OCI-LY7 (cell line): ENCODE data around the gene SCO1. TPM values are rescaled to one million over a fixed set of nuclear protein-coding genes. Genes with fewer than 3 reads are reported as not detected.

Experiments
- BruUV-seq: library from RNA; stranded (reverse); fragments of 400-500 nt; replicated peaks from 2 replicates; lab custom pipeline; 2021; lab: Mats Ljungman, UMichigan
- CTCF ChIA-PET: fragments of 300-600 bp; sonication (Branson Sonifier 250); formaldehyde crosslinking; loops from one replicate; lab custom pipeline; 2022; ENCODE audit warnings: antibody characterized with exemption; ENCODE audit not compliant: unreplicated experiment; lab: Charles Lee
- POLR2A ChIA-PET: fragments of 300-600 bp; sonication (Branson Sonifier 250); formaldehyde crosslinking; loops from one replicate; lab custom pipeline; 2022; ENCODE audit warnings: antibody characterized with exemption; lab: Charles Lee
- DNase-seq: peaks from one replicate; pipeline ENCODE4 v3.0.0-alpha.2; 2015; ENCODE audit warnings: low spot score
- H2AFZ ChIP-seq: fragments of 200-600 bp; sonication (generic), shearing (Covaris generic); 2 replicates; pipeline ENCODE4 v1.6.1; 2014; ENCODE audit warnings: mild to moderate bottlenecking, antibody characterized with exemption, low read length, moderate library complexity
- H3K27ac ChIP-seq: fragments of 200-600 bp; sonication (generic); 2 replicates; pipeline ENCODE4 v1.5.1; 2014; ENCODE audit warnings: mixed run types, low read depth, mild to moderate bottlenecking, moderate library complexity, low read length, inconsistent platforms; ENCODE audit not compliant: poor library complexity, severe bottlenecking
- H3K36me3 ChIP-seq: fragments of 200-600 bp; sonication (generic); 2 replicates; pipeline ENCODE4 v1.6.1; 2014; ENCODE audit warnings: mild to moderate bottlenecking, antibody characterized with exemption, low read length, moderate library complexity, mixed read lengths; ENCODE audit not compliant: insufficient read depth
- H3K4me1 ChIP-seq: fragments of 200-600 bp; sonication (generic); 2 replicates; pipeline ENCODE4 v1.5.1; 2014; ENCODE audit warnings: mild to moderate bottlenecking, low read length; ENCODE audit not compliant: insufficient read depth, poor library complexity, severe bottlenecking
- H3K4me2 ChIP-seq: fragments of 200-600 bp; sonication (generic); 2 replicates; pipeline ENCODE4 v1.6.1; 2014; ENCODE audit warnings: mild to moderate bottlenecking, low read length
- H3K4me3 ChIP-seq: fragments of 200-600 bp; sonication (generic); 2 replicates; pipeline ENCODE4 v1.5.1; 2014; ENCODE audit warnings: mild to moderate bottlenecking, low read depth, low read length; ENCODE audit not compliant: poor library complexity, severe bottlenecking
- H3K79me2 ChIP-seq: fragments of 200-600 bp; sonication (generic); 2 replicates; pipeline ENCODE4 v1.6.1; 2016; ENCODE audit warnings: low read depth, mild to moderate bottlenecking, low read length, moderate library complexity, mixed read lengths; ENCODE audit not compliant: insufficient read depth
- H3K9me2 ChIP-seq: fragments of 200-600 bp; sonication (generic); 2 replicates; pipeline ENCODE4 v1.6.1; 2016; ENCODE audit warnings: mild to moderate bottlenecking, low read length, mixed read lengths; ENCODE audit not compliant: insufficient read depth
- H3K9me3 ChIP-seq: fragments of 200-600 bp; sonication (generic); 2 replicates; pipeline ENCODE4 v1.6.1; 2014; ENCODE audit warnings: mild to moderate bottlenecking, mixed run types, low read length, mixed read lengths
- H4K20me1 ChIP-seq: fragments of 200-600 bp; sonication (generic); 2 replicates; pipeline ENCODE4 v1.6.1; 2014; ENCODE audit warnings: mild to moderate bottlenecking, antibody characterized with exemption, low read length, moderate library complexity, mixed read lengths; ENCODE audit not compliant: insufficient read depth
- EZH2phosphoT487 ChIP-seq: fragments of 200-600 bp; sonication (generic); IDR thresholded peaks from 2 replicates; pipeline ENCODE4 v1.6.1; 2018; ENCODE audit warnings: low read depth, borderline replicate concordance, mild to moderate bottlenecking, mixed run types, antibody characterized with exemption, low read length, moderate library complexity, mixed read lengths
- intact Hi-C: fragments of 100-400 bp; cut with micrococcal nuclease; formaldehyde crosslinking; loops from one replicate; pipeline ENCODE4 v1.10.0; 2022; ENCODE audit not compliant: unreplicated experiment
- total RNA-seq, 2 experiments: library from RNA; depleted of rRNA in 1 of 2; stranded (reverse); fragments of >200 nt in 1 of 2; shearing (Covaris generic) in 1 of 2; gene quantifications; 2 replicates each; pipeline ENCODE4 v1.2.3, GENCODE V29; 2014 to 2022
- TF ChIP-seq, protein P1 (sequence below): fragments of 200-600 bp; sonication (generic); conservative IDR thresholded peaks from 2 replicates; pipeline ENCODE4 v1.5.1; 2014; ENCODE audit warnings: mild to moderate bottlenecking, antibody characterized with exemption, low read length, moderate library complexity, mixed read lengths

The SCO1 gene
- total RNA-seq, 2 experiments from 2014 or later: 32.2 to 44.4 TPM

DNA sequence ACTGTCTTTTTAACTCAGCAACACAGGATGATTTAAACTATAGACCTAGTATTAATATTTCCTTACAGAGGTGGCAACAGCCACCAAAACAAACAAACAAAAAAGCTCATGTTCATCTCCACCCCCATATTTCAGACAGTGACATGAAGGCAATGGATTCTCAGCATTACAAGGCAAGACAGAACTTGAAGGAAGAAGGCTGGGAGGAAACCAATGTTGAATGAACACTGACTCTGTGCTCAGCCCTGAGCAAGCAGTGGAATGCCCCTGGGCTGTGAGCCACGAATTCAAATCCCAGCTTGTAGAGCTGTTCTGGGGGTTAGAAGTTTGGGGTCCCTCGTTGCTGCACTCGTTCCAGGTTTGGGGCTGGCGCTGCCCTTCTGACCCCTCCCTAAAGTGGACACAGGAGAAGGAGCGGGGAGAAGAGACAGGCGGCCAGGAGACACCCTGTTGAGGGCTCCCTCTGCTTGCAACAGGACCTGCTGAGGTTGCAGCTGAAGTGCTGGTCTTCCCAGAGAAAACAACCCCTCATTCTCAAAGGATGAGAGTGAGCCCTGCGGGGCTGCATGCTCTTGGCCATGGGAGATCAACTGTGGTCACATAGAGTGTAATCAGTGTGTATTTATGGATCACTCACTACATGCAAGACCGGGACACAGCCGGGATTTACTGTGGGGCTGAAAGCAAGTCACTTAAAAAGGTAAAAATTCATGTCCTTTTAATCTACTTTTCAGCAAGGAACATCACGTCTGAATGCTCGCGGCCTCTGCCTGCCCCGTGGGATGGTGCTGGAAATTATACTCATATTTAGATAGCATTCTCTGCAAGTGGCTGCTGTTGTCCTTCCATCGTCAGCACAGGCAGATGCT, 74.5 kb downstream of the SCO1 start:
- Histone ChIP-seq H3K9me3 (no peaks in the 10 kb centered on the region), H4K20me1 (no peaks in the 10 kb centered on the region), H3K36me3 (no peaks in the 10 kb centered on the region), H3K79me2 (no peaks in the 10 kb centered on the region), H3K4me1 (peaks cover 10% of the 10 kb centered on the region), H3K9me2 (no peaks in the 10 kb centered on the region), H3K4me2 (peak overlapping the region; percentile 41; the same call in 1 of the 2 replicates), H3K27ac (no peak overlapping the region), H2AFZ (peak overlapping the region; percentile 91), H3K4me3 (no peak overlapping the region)
- no peak for DNase-seq
- TF ChIP-seq, protein P1, sequence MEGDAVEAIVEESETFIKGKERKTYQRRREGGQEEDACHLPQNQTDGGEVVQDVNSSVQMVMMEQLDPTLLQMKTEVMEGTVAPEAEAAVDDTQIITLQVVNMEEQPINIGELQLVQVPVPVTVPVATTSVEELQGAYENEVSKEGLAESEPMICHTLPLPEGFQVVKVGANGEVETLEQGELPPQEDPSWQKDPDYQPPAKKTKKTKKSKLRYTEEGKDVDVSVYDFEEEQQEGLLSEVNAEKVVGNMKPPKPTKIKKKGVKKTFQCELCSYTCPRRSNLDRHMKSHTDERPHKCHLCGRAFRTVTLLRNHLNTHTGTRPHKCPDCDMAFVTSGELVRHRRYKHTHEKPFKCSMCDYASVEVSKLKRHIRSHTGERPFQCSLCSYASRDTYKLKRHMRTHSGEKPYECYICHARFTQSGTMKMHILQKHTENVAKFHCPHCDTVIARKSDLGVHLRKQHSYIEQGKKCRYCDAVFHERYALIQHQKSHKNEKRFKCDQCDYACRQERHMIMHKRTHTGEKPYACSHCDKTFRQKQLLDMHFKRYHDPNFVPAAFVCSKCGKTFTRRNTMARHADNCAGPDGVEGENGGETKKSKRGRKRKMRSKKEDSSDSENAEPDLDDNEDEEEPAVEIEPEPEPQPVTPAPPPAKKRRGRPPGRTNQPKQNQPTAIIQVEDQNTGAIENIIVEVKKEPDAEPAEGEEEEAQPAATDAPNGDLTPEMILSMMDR: no peak
- TF ChIP-seq EZH2phosphoT487: no peak
- intact Hi-C loops: no loop called here
- POLR2A ChIA-PET: no interaction called here
- CTCF ChIA-PET: interaction anchor here (0.8 kb wide), 1 partner anchor 8 kb away, joined by 6 read pairs; no protein-coding TSS in a partner anchor
- BruUV-seq: no TSS peak

Other genes starting within 250 kb of the SCO1 start
- not detected in 2 replicates for gene MYH4, start 228.0 kb downstream of the SCO1 start, total RNA-seq (2014; rRNA removed; shearing (Covaris generic))
- gene MYH4, start 228.0 kb downstream of the SCO1 start, total RNA-seq (2022): not detected in 2 replicates
- not detected in 2 replicates for gene MYH1, start 179.0 kb downstream of the SCO1 start, total RNA-seq (2014; rRNA removed; shearing (Covaris generic))
- gene MYH1, start 179.0 kb downstream of the SCO1 start, total RNA-seq (2022): not detected in 2 replicates
- not detected in 2 replicates for gene MYH2, start 147.9 kb downstream of the SCO1 start, total RNA-seq (2014; rRNA removed; shearing (Covaris generic))
- gene MYH2, start 147.9 kb downstream of the SCO1 start, total RNA-seq (2022): not detected in 2 replicates
- 4.2 and 6.5 TPM in 2 replicates for gene MYH3, start 40.2 kb downstream of the SCO1 start, total RNA-seq (2014; rRNA removed; shearing (Covaris generic))
- gene MYH3, start 40.2 kb downstream of the SCO1 start, total RNA-seq (2022): 5.1 and 5.9 TPM in 2 replicates
- gene ADPRM, start 61 bp upstream of the SCO1 start, total RNA-seq (2014; rRNA removed; shearing (Covaris generic)): 5.3 and 5.5 TPM in 2 replicates
- gene ADPRM, start 61 bp upstream of the SCO1 start, total RNA-seq (2022): 6.5 and 7.0 TPM in 2 replicates
- gene TMEM220, start 32.5 kb upstream of the SCO1 start, total RNA-seq (2014; rRNA removed; shearing (Covaris generic)): not detected in 2 replicates
- gene TMEM220, start 32.5 kb upstream of the SCO1 start, total RNA-seq (2022): not detected in 2 replicates
- gene TMEM238L, start 106.6 kb upstream of the SCO1 start, total RNA-seq (2014; rRNA removed; shearing (Covaris generic)): not detected in 2 replicates
- not detected in 2 replicates for gene TMEM238L, start 106.6 kb upstream of the SCO1 start, total RNA-seq (2022)
- gene PIRT, start 140.6 kb upstream of the SCO1 start, total RNA-seq (2014; rRNA removed; shearing (Covaris generic)): not detected in 2 replicates
- gene PIRT, start 140.6 kb upstream of the SCO1 start, total RNA-seq (2022): not detected in 2 replicates